ENCODE measurements around the gene G6PC2. TPM values are rescaled to one million over a fixed set of nuclear protein-coding genes. Genes with fewer than 3 reads are reported as not detected.
"Not testable (repeated sequence)": the region's sequence is repeated elsewhere in the genome, so short reads cannot be mapped to it uniquely, and the experiment has no call there.

G6PC2 gene
- polyA plus RNA-seq, 1 donor from 2014 or later: not detected

DNA sequence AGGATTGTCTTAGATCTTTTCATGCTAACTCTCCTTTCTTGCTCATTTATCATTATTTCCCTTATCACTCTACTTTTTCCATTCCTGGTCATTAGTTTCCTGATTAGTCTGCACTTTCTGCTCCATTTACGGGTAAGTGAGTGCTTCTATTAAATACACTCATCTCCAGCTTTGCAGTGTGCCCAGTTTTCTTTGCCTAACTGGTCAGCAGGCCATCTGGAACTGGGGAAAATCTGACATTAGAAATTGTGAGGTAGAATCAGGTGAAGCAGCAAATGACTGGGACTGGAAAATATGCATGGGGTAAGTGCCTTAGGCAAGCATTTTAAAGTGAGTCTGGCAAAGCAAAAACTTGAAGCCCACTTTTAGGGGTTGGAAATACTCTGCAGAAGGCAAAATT lies 29.2 kb downstream of the G6PC2 start:
- no peak for TF ChIP-seq POLR2AphosphoS5 (IDR thresholded peaks at IDR 0.05)
- Histone ChIP-seq H2AFZ (ENCODE audit: low read depth, low read length) (no peak overlapping the region), H3K9me2 (ENCODE audit: insufficient read depth, low read length) (no peaks in the 10 kb centered on the region), H3K9ac (ENCODE audit: low read length) (no peak overlapping the region), H3K9me3 (ENCODE audit: low read length) (no peaks in the 10 kb centered on the region), H3K27ac (ENCODE audit: low read length) (no peak overlapping the region), H3F3A (ENCODE audit: insufficient read depth, low read length, poor library complexity, severe bottlenecking) (no peaks in the 10 kb centered on the region), H4K20me1 (ENCODE audit: insufficient read depth) (no peaks in the 10 kb centered on the region), H3K27me3 (ENCODE audit: insufficient read depth, low read depth, low read length) (no peaks in the 10 kb centered on the region), H3K4me3 (ENCODE audit: low read length) (no peak overlapping the region), H3K36me3 (ENCODE audit: insufficient read depth, low read length) (no peaks in the 10 kb centered on the region), H3K79me2 (replicated peaks; ENCODE audit: insufficient read depth, low read length) (no peaks in the 10 kb centered on the region), H3K4me2 (ENCODE audit: low read length) (no peak overlapping the region)

DNA sequence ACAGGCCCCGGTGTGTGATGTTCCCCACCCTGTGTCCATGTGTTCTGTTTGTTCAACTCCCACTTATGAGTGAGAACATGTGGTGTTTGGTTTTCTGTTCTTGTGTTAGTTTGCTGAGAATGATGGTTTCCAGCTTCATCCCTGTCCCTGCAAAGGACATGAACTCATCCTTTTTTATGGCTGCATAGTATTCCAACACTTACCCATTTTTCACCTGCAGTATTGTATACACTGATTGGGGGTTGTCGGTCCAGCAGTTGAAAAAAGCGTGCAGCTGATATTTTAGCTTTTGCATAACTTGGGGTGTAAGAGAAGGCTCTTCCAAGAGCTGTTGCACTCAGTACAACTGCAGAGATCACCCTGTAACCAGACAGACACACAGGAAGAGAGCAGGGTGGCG lies 31.1 kb downstream of the G6PC2 start:
- not testable (repeated sequence) for H4K20me1 ChIP-seq (ENCODE audit: insufficient read depth)

GRCh38 chr2:168934826-168935225 lies 33.7 kb downstream of the G6PC2 start:
- Histone ChIP-seq H3K4me2 (ENCODE audit: low read length) (no peak overlapping the region), H3K4me3 (ENCODE audit: low read length) (no peak overlapping the region), H3F3A (ENCODE audit: insufficient read depth, low read length, poor library complexity, severe bottlenecking) (no peaks in the 10 kb centered on the region), H3K9ac (ENCODE audit: low read length) (no peak overlapping the region), H3K36me3 (ENCODE audit: insufficient read depth, low read length) (no peaks in the 10 kb centered on the region), H4K20me1 (ENCODE audit: insufficient read depth) (no peaks in the 10 kb centered on the region), H3K9me3 (ENCODE audit: low read length) (no peaks in the 10 kb centered on the region), H3K27me3 (ENCODE audit: insufficient read depth, low read depth, low read length) (no peaks in the 10 kb centered on the region), H3K27ac (ENCODE audit: low read length) (no peak overlapping the region), H3K9me2 (ENCODE audit: insufficient read depth, low read length) (no peaks in the 10 kb centered on the region), H3K79me2 (replicated peaks; ENCODE audit: insufficient read depth, low read length) (no peaks in the 10 kb centered on the region), H2AFZ (ENCODE audit: low read depth, low read length) (no peak overlapping the region)
- TF ChIP-seq EZH2 (IDR thresholded peaks at IDR 0.05; ENCODE audit: borderline replicate concordance, insufficient read depth, low read length, poor library complexity, severe bottlenecking) (no peak), MXI1 (conservative IDR thresholded peaks at IDR 0.05; ENCODE audit: poor library complexity, severe bottlenecking) (no peak), REST (IDR thresholded peaks at IDR 0.05; ENCODE audit: borderline replicate concordance) (no peak), POLR2AphosphoS5 (IDR thresholded peaks at IDR 0.05) (no peak), EP300 (conservative IDR thresholded peaks at IDR 0.05; ENCODE audit: poor library complexity, severe bottlenecking) (no peak), TAF1 (IDR thresholded peaks at IDR 0.05; ENCODE audit: low read depth) (no peak)

More for the DNA sequence above, 31.1 kb downstream of the G6PC2 start:
- not testable (repeated sequence) for H3K79me2 ChIP-seq (replicated peaks; ENCODE audit: insufficient read depth, low read length); H3K9me2 ChIP-seq (ENCODE audit: insufficient read depth, low read length); H3K9ac ChIP-seq (ENCODE audit: low read length); H3K27me3 ChIP-seq (ENCODE audit: insufficient read depth, low read depth, low read length); H3K4me3 ChIP-seq (ENCODE audit: low read length); H3K9me3 ChIP-seq (ENCODE audit: low read length); H3K4me2 ChIP-seq (ENCODE audit: low read length); H2AFZ ChIP-seq (ENCODE audit: low read depth, low read length); H3K27ac ChIP-seq (ENCODE audit: low read length); H3K36me3 ChIP-seq (ENCODE audit: insufficient read depth, low read length); H3F3A ChIP-seq (ENCODE audit: insufficient read depth, low read length, poor library complexity, severe bottlenecking)
